ENCODE measurements around the gene GDA. TPM values are rescaled to one million over a fixed set of nuclear protein-coding genes. Genes with fewer than 3 reads are reported as not detected.

The GDA gene
- total and polyA plus RNA-seq, 2 of the 4 experiments (the other 2 are of a cell fraction) = not detected

GRCh38 chr9:72271613-72272478, 122.6 kb downstream of the GDA start:
- H2BK15ac ChIP-seq (ENCODE audit: low read depth, low read length) = no peak overlapping the region
- TF ChIP-seq RCOR1 (IDR thresholded peaks at IDR 0.05; ENCODE audit: insufficient replicate concordance, low read length) (no peak), CTCF (conservative IDR thresholded peaks at IDR 0.05; ENCODE audit: low read depth, low read length) (peak; percentile 78), MAFK (IDR thresholded peaks at IDR 0.05; ENCODE audit: low read depth, low read length) (no peak), RAD21 (IDR thresholded peaks at IDR 0.05; ENCODE audit: low read length) (peak; percentile 70), SMC3 (IDR thresholded peaks at IDR 0.05; ENCODE audit: low read depth, low read length) (peak; percentile 78)
- H2AK5ac ChIP-seq (ENCODE audit: low read depth, low read length) = no peak overlapping the region
- no peak overlapping the region for H2AK9ac ChIP-seq (replicated peaks; ENCODE audit: low read depth, low read length, poor library complexity)
- ChIA-PET POLR2A (ENCODE audit: unreplicated experiment) (no interaction called here), CTCF (interaction anchor here (0.9 to 2.5 kb wide), 13 partner anchors 9 to 550 kb away, joined by 3 to 17 read pairs (median 4); no protein-coding TSS in a partner anchor)
- in situ Hi-C loops (cut with MboI; ENCODE audit: low sequenced_read_pairs) = loop anchor here (5.0 to 25.0 kb wide), 2 partner anchors 235 to 460 kb away; no protein-coding TSS in a partner anchor
- H4K91ac ChIP-seq (ENCODE audit: insufficient read depth, low read depth, low read length) = no peak overlapping the region
- H4K8ac ChIP-seq (ENCODE audit: low read depth in 2 of 2, low read length in 2 of 2) = no peak overlapping the region
- no peak overlapping the region for H3K23ac ChIP-seq (ENCODE audit: low read depth, low read length)
- ATAC-seq (ENCODE audit: low read depth) = peak; percentile 83
- no TSS peak for BruUV-seq (replicated peaks)
- dilution Hi-C loops (cut with HindIII; ENCODE audit: low sequenced_read_pairs, unreplicated experiment) = no loop called here
- peak; percentile 55 for DNase-seq
- H2BK120ac ChIP-seq (ENCODE audit: low read depth, low read length) = no peak overlapping the region
- peaks cover 3% of the 10 kb centered on the region for H3K27me3 ChIP-seq (ENCODE audit: control insufficient read depth, insufficient read depth, low read length)
- no CpG with 5 or more reads among the region's 9 CpGs for WGBS, 2 experiments (ENCODE audit: extremely low coverage in 2 of 2, insufficient read length in 1 of 2)
- intact Hi-C loops (cut with micrococcal nuclease) = loop anchor here (1.0 kb wide), 2 partner anchors 233 to 465 kb away; no protein-coding TSS in a partner anchor
- no peaks in the 10 kb centered on the region for H3K9me1 ChIP-seq (ENCODE audit: insufficient read depth, low read length)
- H3K18ac ChIP-seq (ENCODE audit: low read depth, low read length) = no peak overlapping the region
- H3K4me1 ChIP-seq (ENCODE audit: control insufficient read depth, insufficient read depth, low read length) = no peaks in the 10 kb centered on the region
- H4K5ac ChIP-seq (ENCODE audit: low read depth, low read length) = no peak overlapping the region
- H3K9me3 ChIP-seq (ENCODE audit: control insufficient read depth, insufficient read depth, low read length) = no peaks in the 10 kb centered on the region
- H3K4me3 ChIP-seq (ENCODE audit: insufficient read depth, low read depth, low read length) = no peak overlapping the region
- no peak overlapping the region for H3K27ac ChIP-seq (ENCODE audit: insufficient read depth, low read length)
- no peak overlapping the region for H3K4ac ChIP-seq (ENCODE audit: low read depth, low read length)
- H3K36me3 ChIP-seq (ENCODE audit: control insufficient read depth, insufficient read depth, low read length) = no peaks in the 10 kb centered on the region
- H3K79me1 ChIP-seq (ENCODE audit: low read depth in 1 of 2, low read length in 2 of 2) = no peaks in the 10 kb centered on the region
- no peak overlapping the region for H3K14ac ChIP-seq (replicated peaks; ENCODE audit: low read depth, low read length)
- H3K4me2 ChIP-seq (ENCODE audit: low read depth, low read length) = no peak overlapping the region
- no peak overlapping the region for H2AFZ ChIP-seq (replicated peaks; ENCODE audit: low read length, poor library complexity)
- no peaks in the 10 kb centered on the region for H4K20me1 ChIP-seq (ENCODE audit: insufficient read depth, low read length)
- H2BK20ac ChIP-seq (ENCODE audit: low read depth, low read length) = no peak overlapping the region
- H2BK5ac ChIP-seq (ENCODE audit: low read depth, low read length, poor library complexity, severe bottlenecking) = no peak overlapping the region
- H3K56ac ChIP-seq (ENCODE audit: extremely low read depth, insufficient read depth, low read length) = no peak overlapping the region
- no peak overlapping the region for H3K9ac ChIP-seq (ENCODE audit: low read depth, low read length)
